GM19035 (cell line): ENCODE results near the gene PLSCR4.

ENCODE experiments used
- ATAC-seq: cut with Tn5 transposase; IDR thresholded peaks from one replicate; pipeline ENCODE4 v1.9.1; 2021; ENCODE audit not compliant: unreplicated experiment

Gene PLSCR4

GRCh38 chr3:146162561-146162960 lies 88.3 kb downstream of the PLSCR4 start:
- no peak for ATAC-seq

GRCh38 chr3:146161663-146162002 lies 89.3 kb downstream of the PLSCR4 start:
- no peak for ATAC-seq

- ATAC-seq: peak; percentile 67
Observed at GRCh38 chr3:146160964-146161662, 89.8 kb downstream of the PLSCR4 start, which contains the start of gene PLOD2. TSS of gene PLOD2 (minus strand) at chr3:146161184. CDS start at chr3:146160989, 195 bp downstream.

GRCh38 chr3:146160321-146160963 lies 90.5 kb downstream of the PLSCR4 start:
- peak; percentile 15 for ATAC-seq

- ATAC-seq: no peak
Observed at GRCh38 chr3:146159616-146160320, 91.1 kb downstream of the PLSCR4 start.

GRCh38 chr3:146159037-146159436 lies 91.9 kb downstream of the PLSCR4 start:
- no peak for ATAC-seq

GRCh38 chr3:146157325-146158060 lies 93.4 kb downstream of the PLSCR4 start:
- no peak for ATAC-seq

- no peak for ATAC-seq
Observed at GRCh38 chr3:146156666-146157314, 94.1 kb downstream of the PLSCR4 start.

- no peak for ATAC-seq
Observed at GRCh38 chr3:146156095-146156494, 94.8 kb downstream of the PLSCR4 start.

- ATAC-seq: no peak
Observed at GRCh38 chr3:146154995-146155394, 95.9 kb downstream of the PLSCR4 start.

- ATAC-seq: no peak
Observed at GRCh38 chr3:146154316-146154715, 96.6 kb downstream of the PLSCR4 start.

GRCh38 chr3:146153429-146153828 lies 97.5 kb downstream of the PLSCR4 start:
- no peak for ATAC-seq

- ATAC-seq: no peak
Observed at GRCh38 chr3:146152834-146153233, 98.1 kb downstream of the PLSCR4 start.

- ATAC-seq: no peak
Observed at GRCh38 chr3:146148468-146148931, 102.4 kb downstream of the PLSCR4 start.

- ATAC-seq: no peak
Observed at GRCh38 chr3:146145642-146146041, 105.3 kb downstream of the PLSCR4 start.

GRCh38 chr3:146142757-146143156 lies 108.1 kb downstream of the PLSCR4 start:
- ATAC-seq: no peak
